Bronchus fibroblast of lung (primary cell): ENCODE results near the gene B4GALNT1. TPM values are rescaled to one million over a fixed set of nuclear protein-coding genes. Genes with fewer than 3 reads are reported as not detected.

Source experiments
- total RNA-seq: library from RNA; depleted of rRNA; stranded (reverse); fragments of >200 nt; gene quantifications from 2 replicates; pipeline ENCODE4 v1.2.3, GENCODE V29; 2015

B4GALNT1 gene
- 1.3 and 1.7 TPM in 2 replicates for total RNA-seq

GRCh38 chr12:57632958-57633840 is at the start of gene B4GALNT1:
TSS of gene B4GALNT1 (minus strand) at chr12:57633201. CDS start at chr12:57632132, 1,069 bp downstream.

GRCh38 chr12:57611108-57611826 is 21.7 kb downstream of the B4GALNT1 start, which contains the start of gene ARHGEF25:
TSS of gene ARHGEF25 (plus strand) at chr12:57611435. CDS start at chr12:57611895, 460 bp downstream.

GRCh38 chr12:57604454-57604991 is 28.5 kb downstream of the B4GALNT1 start, which contains the start of gene DTX3:
TSS of gene DTX3 (plus strand) at chr12:57604824. CDS start at chr12:57606518, 1,694 bp downstream.

GRCh38 chr12:57590864-57591781 is 41.9 kb downstream of the B4GALNT1 start, which contains the start of gene PIP4K2C:
TSS of gene PIP4K2C (plus strand) at chr12:57591192. CDS start at chr12:57591290, 98 bp downstream.

Other genes with a start within 250 kb of the B4GALNT1 start
- gene R3HDM2, start 202.2 kb downstream of the B4GALNT1 start, total RNA-seq: 16.8 and 18.7 TPM in 2 replicates
- gene INHBC, start 198.4 kb downstream of the B4GALNT1 start, total RNA-seq: under 0.01 TPM in 1 of 2 replicates, not detected in the other
- gene INHBE, start 177.9 kb downstream of the B4GALNT1 start, total RNA-seq: 8.0 and 10.9 TPM in 2 replicates
- gene GLI1, start 173.4 kb downstream of the B4GALNT1 start, total RNA-seq: 1.5 and 1.8 TPM in 2 replicates
- not detected in 2 replicates for gene ARHGAP9, start 153.3 kb downstream of the B4GALNT1 start, total RNA-seq
- 160 and 168 TPM in 2 replicates for gene MARS1, start 145.1 kb downstream of the B4GALNT1 start, total RNA-seq
- 44.3 and 48.3 TPM in 2 replicates for gene DDIT3, start 112.7 kb downstream of the B4GALNT1 start, total RNA-seq
- gene MBD6, start 110.4 kb downstream of the B4GALNT1 start, total RNA-seq: 4.7 and 9.4 TPM in 2 replicates
- 166 and 209 TPM in 2 replicates for gene DCTN2, start 86.0 kb downstream of the B4GALNT1 start, total RNA-seq
- gene KIF5A, start 83.2 kb downstream of the B4GALNT1 start, total RNA-seq: 0.45 and 0.50 TPM in 2 replicates
- gene PIP4K2C, start 42.0 kb downstream of the B4GALNT1 start, total RNA-seq: 12.2 and 14.3 TPM in 2 replicates
- gene DTX3, start 28.4 kb downstream of the B4GALNT1 start, total RNA-seq: 21.0 and 22.1 TPM in 2 replicates
- 15.6 and 16.5 TPM in 2 replicates for gene ARHGEF25, start 21.8 kb downstream of the B4GALNT1 start, total RNA-seq
- gene OS9, start 60.9 kb upstream of the B4GALNT1 start, total RNA-seq: 144 and 160 TPM in 2 replicates
- under 0.01 and 0.15 TPM in 2 replicates for gene AGAP2, start 105.5 kb upstream of the B4GALNT1 start, total RNA-seq
- gene TSPAN31, start 111.8 kb upstream of the B4GALNT1 start, total RNA-seq: 47.7 and 49.4 TPM in 2 replicates
- 202 and 252 TPM in 2 replicates for gene CDK4, start 119.1 kb upstream of the B4GALNT1 start, total RNA-seq
- gene MARCHF9, start 121.9 kb upstream of the B4GALNT1 start, total RNA-seq: 2.2 and 2.4 TPM in 2 replicates
- gene CYP27B1, start 133.9 kb upstream of the B4GALNT1 start, total RNA-seq: 0.15 and 1.7 TPM in 2 replicates
- gene METTL1, start 138.9 kb upstream of the B4GALNT1 start, total RNA-seq: 15.3 and 16.1 TPM in 2 replicates
- gene EEF1AKMT3, start 139.4 kb upstream of the B4GALNT1 start, total RNA-seq: 3.9 and 5.4 TPM in 2 replicates
- 30.8 and 31.8 TPM in 2 replicates for gene TSFM, start 149.6 kb upstream of the B4GALNT1 start, total RNA-seq
- gene AVIL, start 185.5 kb upstream of the B4GALNT1 start, total RNA-seq: 0.34 and 0.89 TPM in 2 replicates
- 119 and 130 TPM in 2 replicates for gene CTDSP2, start 213.5 kb upstream of the B4GALNT1 start, total RNA-seq